Hepatocyte (in vitro differentiated cells): ENCODE results near the gene YWHAQ. TPM values are rescaled to one million over a fixed set of nuclear protein-coding genes. Genes with fewer than 3 reads are reported as not detected.
"Not testable (repeated sequence)": the region's sequence is repeated elsewhere in the genome, so short reads cannot be mapped to it uniquely, and the experiment has no call there.

Source experiments
- DNase-seq: peaks from one replicate; pipeline ENCODE4 v3.0.0-alpha.2; 2016; ENCODE audit warnings: low spot score
- H2AFZ ChIP-seq: fragments of 200-600 bp; sonication (generic); 2 replicates; pipeline ENCODE4 v1.6.0; 2016; ENCODE audit warnings: antibody characterized with exemption, mild to moderate bottlenecking
- H3K27ac ChIP-seq: fragments of 200-600 bp; sonication (generic); 2 replicates; pipeline ENCODE4 v1.5.1; 2016; ENCODE audit warnings: mild to moderate bottlenecking
- H3K27me3 ChIP-seq: fragments of 200-600 bp; sonication (generic); 2 replicates; pipeline ENCODE4 v1.6.1; 2016
- H3K36me3 ChIP-seq: fragments of 200-600 bp; sonication (generic); replicated peaks from 2 replicates; pipeline ENCODE4 v1.5.1; 2016; ENCODE audit warnings: low read depth; ENCODE audit not compliant: insufficient read depth
- H3K4me1 ChIP-seq: fragments of 200-600 bp; sonication (generic); 2 replicates; pipeline ENCODE4 v1.5.1; 2016; ENCODE audit warnings: mild to moderate bottlenecking, moderate library complexity; ENCODE audit not compliant: insufficient read depth
- H3K4me2 ChIP-seq: fragments of 200-600 bp; sonication (generic); 2 replicates; pipeline ENCODE4 v1.6.0; 2016
- H3K4me3 ChIP-seq: fragments of 200-600 bp; sonication (generic); 2 replicates; pipeline ENCODE4 v1.5.1; 2016; ENCODE audit warnings: mild to moderate bottlenecking
- H3K79me2 ChIP-seq: fragments of 200-600 bp; sonication (generic); 2 replicates; pipeline ENCODE4 v1.6.0; 2017; ENCODE audit warnings: mild to moderate bottlenecking
- H3K9me2 ChIP-seq: fragments of 200-600 bp; sonication (generic); replicated peaks from 2 replicates; pipeline ENCODE4 v1.6.0; 2017; ENCODE audit warnings: mild to moderate bottlenecking; ENCODE audit not compliant: insufficient read depth
- H3K9me3 ChIP-seq: fragments of 200-600 bp; sonication (generic); 2 replicates; pipeline ENCODE4 v1.5.1; 2016; ENCODE audit warnings: low read depth, mild to moderate bottlenecking
- H4K20me1 ChIP-seq: fragments of 200-600 bp; sonication (generic); 2 replicates; pipeline ENCODE4 v1.6.0; 2016; ENCODE audit warnings: mild to moderate bottlenecking; ENCODE audit not compliant: insufficient read depth, poor library complexity, severe bottlenecking
- CTCF ChIP-seq: fragments of 200-600 bp; sonication (generic); IDR thresholded peaks from 2 replicates; pipeline ENCODE4 v1.5.1; 2016; ENCODE audit warnings: antibody characterized with exemption, mild to moderate bottlenecking; ENCODE audit not compliant: poor library complexity
- EZH2 ChIP-seq: fragments of 200-600 bp; sonication (generic); IDR thresholded peaks from 2 replicates; pipeline ENCODE4 v1.6.1; 2016; ENCODE audit warnings: antibody characterized with exemption, mild to moderate bottlenecking, borderline replicate concordance
- EZH2phosphoT487 ChIP-seq: fragments of 200-600 bp; sonication (generic); IDR thresholded peaks from one replicate; pipeline ENCODE4 v1.6.1; 2018; ENCODE audit warnings: antibody characterized with exemption, mild to moderate bottlenecking, low read depth, moderate library complexity; ENCODE audit not compliant: unreplicated experiment, severe bottlenecking
- WGBS: methylation state at CpG from one replicate; pipeline ENCODE4 v1.1.6; 2016; ENCODE audit warnings: low lambda C conversion rate; ENCODE audit errors: missing lambda C conversion rate; 5-methylcytosine and 5-hydroxymethylcytosine counted together
- polyA plus RNA-seq: library from polyadenylated mRNA; unstranded; fragments of >200 nt; fragmentation: Nextera tagmentation; extraction: Ambion mirVana; gene quantifications from 2 replicates; pipeline ENCODE4 v1.2.1, GENCODE V29; 2016
- total RNA-seq: library from RNA; depleted of rRNA; stranded (reverse); fragments of >200 nt; gene quantifications from 2 replicates; pipeline ENCODE4 v1.2.3, GENCODE V29; 2014

YWHAQ gene
- total and polyA plus RNA-seq, 2 experiments from 2014 or later = 327 to 361 TPM

DNA sequence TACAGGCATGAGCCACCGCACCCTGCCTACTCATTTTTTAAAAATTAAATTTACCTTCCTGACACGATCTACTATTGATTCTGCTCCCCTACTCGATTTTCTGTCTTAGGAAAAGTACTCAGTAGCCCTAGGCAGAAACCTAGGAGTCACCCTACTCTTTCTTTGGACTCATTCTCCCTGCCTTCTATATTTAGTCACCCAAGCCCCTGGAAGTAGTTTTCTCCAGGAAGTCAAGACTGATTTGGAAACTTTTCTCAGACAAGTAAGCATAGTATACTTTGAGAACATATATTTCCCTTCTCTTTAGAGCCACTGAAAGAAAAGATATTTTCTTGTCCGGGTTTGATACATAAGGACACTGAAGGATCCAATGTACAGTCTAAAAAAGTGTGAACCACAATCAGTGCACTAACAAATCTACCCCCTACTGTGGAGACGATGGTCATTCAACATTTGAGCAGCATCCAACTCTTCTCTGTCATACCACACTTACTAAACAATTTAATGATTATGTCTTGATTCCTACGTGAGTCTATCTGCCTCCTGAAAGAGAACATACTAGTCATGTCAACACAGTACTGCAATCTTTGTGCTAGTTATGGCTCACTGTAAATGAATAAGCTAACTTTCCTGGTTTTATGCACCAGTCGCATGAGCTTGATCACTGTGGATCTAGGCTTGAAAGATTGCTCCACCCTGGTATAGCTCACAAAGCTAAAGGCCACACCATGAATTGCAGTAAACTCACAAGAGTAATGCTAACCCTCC is 19.8 kb downstream of the YWHAQ start:
- no peaks in the 10 kb centered on the region for H3K9me3 ChIP-seq
- H3K36me3 ChIP-seq = no peaks in the 10 kb centered on the region
- H3K27me3 ChIP-seq = no peaks in the 10 kb centered on the region
- no peak overlapping the region for H3K4me2 ChIP-seq
- no peak overlapping the region for H3K4me3 ChIP-seq
- no peak for DNase-seq
- no peak for TF ChIP-seq EZH2phosphoT487
- no peak for TF ChIP-seq CTCF
- no peak for TF ChIP-seq EZH2
- no peak overlapping the region for H2AFZ ChIP-seq
- WGBS = 97% methylated on average over 7 of the region's 7 CpGs
- peaks cover 98% of the 10 kb centered on the region for H4K20me1 ChIP-seq
- peaks cover 15% of the 10 kb centered on the region for H3K4me1 ChIP-seq
- H3K79me2 ChIP-seq = peaks cover 98% of the 10 kb centered on the region
- no peaks in the 10 kb centered on the region for H3K9me2 ChIP-seq
- H3K27ac ChIP-seq = no peak overlapping the region

- not testable (repeated sequence) for H3K9me2 ChIP-seq, H3K4me3 ChIP-seq, H3K27me3 ChIP-seq, H2AFZ ChIP-seq, H3K9me3 ChIP-seq, DNase-seq, H3K36me3 ChIP-seq
- WGBS = 74% methylated on average over 10 of the region's 10 CpGs
- peaks cover 98% of the 10 kb centered on the region for H4K20me1 ChIP-seq
- peak overlapping the region; percentile 54 for H3K4me2 ChIP-seq
- peaks cover 98% of the 10 kb centered on the region for H3K79me2 ChIP-seq
- peaks cover 11% of the 10 kb centered on the region for H3K4me1 ChIP-seq
- H3K27ac ChIP-seq = peak overlapping the region; percentile 64
Measured at GRCh38 chr2:9608491-9608890, 22.3 kb downstream of the YWHAQ start.

DNA sequence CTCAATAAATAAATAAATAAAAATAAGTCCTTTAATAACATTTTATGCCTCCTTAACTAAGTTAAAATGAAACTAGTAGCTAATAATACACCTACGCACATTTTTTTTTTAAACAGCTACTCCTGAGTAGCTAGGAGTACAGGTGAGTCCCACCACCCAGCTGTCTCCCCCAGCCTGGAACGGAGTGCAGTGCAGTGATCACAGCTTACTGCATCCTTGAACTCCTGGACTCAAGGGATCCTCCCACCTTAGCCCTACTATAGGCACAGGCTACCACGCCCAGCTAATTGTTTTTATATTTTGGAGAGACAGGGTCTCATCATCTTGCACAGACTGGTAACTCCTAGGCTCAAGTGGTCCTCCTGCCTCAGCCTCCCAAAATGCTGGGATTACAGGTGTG is 28.4 kb downstream of the YWHAQ start:
- Histone ChIP-seq H3K79me2 (peaks cover 100% of the 10 kb centered on the region), H3K4me2 (no peak overlapping the region), H3K9me2 (no peaks in the 10 kb centered on the region), H3K27ac (no peak overlapping the region), H3K36me3 (no peaks in the 10 kb centered on the region), H3K4me1 (no peaks in the 10 kb centered on the region), H2AFZ (no peak overlapping the region), H3K9me3 (peaks cover 24% of the 10 kb centered on the region), H3K27me3 (no peaks in the 10 kb centered on the region), H3K4me3 (no peak overlapping the region), H4K20me1 (peaks cover 64% of the 10 kb centered on the region)
- no peak for DNase-seq
- 98% methylated on average over 3 of the region's 3 CpGs for WGBS
- no peak for TF ChIP-seq CTCF
- TF ChIP-seq EZH2 = no peak
- TF ChIP-seq EZH2phosphoT487 = no peak

GRCh38 chr2:9601397-9601796 is 29.4 kb downstream of the YWHAQ start:
- Histone ChIP-seq H3K9me3 (peaks cover 24% of the 10 kb centered on the region), H4K20me1 (peaks cover 60% of the 10 kb centered on the region), H3K4me3 (no peak overlapping the region), H3K27me3 (no peaks in the 10 kb centered on the region), H3K9me2 (no peaks in the 10 kb centered on the region), H3K79me2 (peaks cover 100% of the 10 kb centered on the region), H3K4me1 (no peaks in the 10 kb centered on the region), H3K27ac (no peak overlapping the region), H3K4me2 (no peak overlapping the region), H3K36me3 (no peaks in the 10 kb centered on the region), H2AFZ (no peak overlapping the region)
- DNase-seq = no peak
- TF ChIP-seq EZH2 = no peak
- no peak for TF ChIP-seq CTCF
- no peak for TF ChIP-seq EZH2phosphoT487
- WGBS = over 99% methylated on average over 5 of the region's 5 CpGs
